ENCODE results near the gene IL18. TPM values are rescaled to one million over a fixed set of nuclear protein-coding genes. Genes with fewer than 3 reads are reported as not detected.
"Not testable (repeated sequence)": the region's sequence is repeated elsewhere in the genome, so short reads cannot be mapped to it uniquely, and the experiment has no call there.

The IL18 gene
- total RNA-seq, 2 experiments from 2014 or later, result 0.33 TPM; not detected in 1

GRCh38 chr11:112162200-112162599, 1.7 kb downstream of the IL18 start:
- H3K36me3 Mint-ChIP-seq; ATAC-seq; DNase-seq; CTCF ChIA-PET; H3K4me3 Mint-ChIP-seq; H3K4me1 Mint-ChIP-seq; H3K27ac Mint-ChIP-seq; H3K9me3 Mint-ChIP-seq (ENCODE audit: low read depth): not testable (repeated sequence)
- H3K27me3 Mint-ChIP-seq, result peaks cover 33% of the 10 kb centered on the region

GRCh38 chr11:112161012-112161411, 2.9 kb downstream of the IL18 start:
- ATAC-seq, result no peak
- no peaks in the 10 kb centered on the region for H3K9me3 Mint-ChIP-seq (ENCODE audit: low read depth)
- CTCF ChIA-PET, result no interaction called here
- peaks cover 2% of the 10 kb centered on the region for H3K4me1 Mint-ChIP-seq
- peaks cover 33% of the 10 kb centered on the region for H3K27me3 Mint-ChIP-seq
- no peak overlapping the region for H3K27ac Mint-ChIP-seq
- no peaks in the 10 kb centered on the region for H3K36me3 Mint-ChIP-seq
- DNase-seq, result no peak
- H3K4me3 Mint-ChIP-seq, result no peak overlapping the region

GRCh38 chr11:112160091-112160848, 3.6 kb downstream of the IL18 start:
- H3K4me1 Mint-ChIP-seq, result peaks cover 2% of the 10 kb centered on the region
- CTCF ChIA-PET, result no interaction called here
- ATAC-seq, result no peak

DNA sequence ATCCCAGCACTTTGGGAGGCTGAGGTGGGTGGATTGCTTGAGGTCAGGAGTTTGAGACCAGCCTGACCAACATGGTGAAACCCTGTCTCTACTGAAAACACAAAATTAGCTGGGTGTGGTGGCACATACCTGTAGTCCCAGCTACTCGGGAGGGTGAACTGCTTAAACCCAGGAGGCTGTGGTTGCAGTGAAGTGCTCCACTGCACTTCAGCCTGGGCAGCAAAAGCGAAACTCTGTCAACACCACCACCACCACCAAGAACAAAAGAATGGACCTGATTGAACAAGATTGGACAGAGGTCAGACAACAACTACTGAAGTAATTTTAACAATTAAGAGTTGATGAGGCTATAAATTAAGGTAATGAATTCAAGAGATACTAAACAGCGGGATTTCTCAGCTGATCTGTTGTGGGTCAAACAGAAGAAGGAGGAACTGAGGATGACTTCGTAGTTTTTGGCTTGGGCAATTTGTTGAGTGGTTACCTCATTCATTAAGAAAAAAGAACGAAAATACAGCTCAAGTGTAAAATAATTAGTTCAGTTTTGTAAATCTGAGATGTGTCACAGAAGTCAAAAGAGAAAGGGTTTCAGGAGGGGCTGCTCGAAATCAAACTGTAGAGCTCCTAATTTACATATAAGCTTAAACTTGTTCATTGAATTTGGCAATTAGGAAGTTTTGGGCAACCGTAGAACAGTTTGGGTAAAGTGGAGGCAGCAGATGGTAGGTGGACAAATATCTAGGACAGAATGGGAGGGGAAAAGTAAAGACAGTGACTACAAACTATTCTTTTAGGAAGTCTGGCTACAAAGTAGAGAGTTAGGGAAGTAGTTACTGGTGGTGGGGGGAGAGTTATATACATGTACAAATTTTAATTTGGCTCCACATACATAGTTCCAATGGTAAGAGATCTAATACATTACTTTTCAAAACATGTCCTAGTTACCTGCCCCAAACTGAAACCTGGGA, 4.5 kb downstream of the IL18 start:
- no peak for ATAC-seq
- H3K4me1 Mint-ChIP-seq, result peaks cover 2% of the 10 kb centered on the region
- H3K27ac Mint-ChIP-seq, result no peak overlapping the region
- no peaks in the 10 kb centered on the region for H3K36me3 Mint-ChIP-seq
- H3K4me3 Mint-ChIP-seq, result no peak overlapping the region
- H3K27me3 Mint-ChIP-seq, result peaks cover 28% of the 10 kb centered on the region
- CTCF ChIA-PET, result no interaction called here
- no peaks in the 10 kb centered on the region for H3K9me3 Mint-ChIP-seq (ENCODE audit: low read depth)
- no peak for DNase-seq

More at GRCh38 chr11:112160091-112160848, 3.6 kb downstream of the IL18 start:
- no peak overlapping the region for H3K4me3 Mint-ChIP-seq
- no peak for DNase-seq
- no peaks in the 10 kb centered on the region for H3K9me3 Mint-ChIP-seq (ENCODE audit: low read depth)
- H3K36me3 Mint-ChIP-seq, result no peaks in the 10 kb centered on the region
- H3K27me3 Mint-ChIP-seq, result peaks cover 32% of the 10 kb centered on the region
- H3K27ac Mint-ChIP-seq, result no peak overlapping the region

GRCh38 chr11:112156956-112157766, 6.7 kb downstream of the IL18 start:
- DNase-seq, result no peak
- Mint-ChIP-seq H3K36me3 (no peaks in the 10 kb centered on the region), H3K27ac (no peak overlapping the region), H3K4me3 (no peak overlapping the region), H3K4me1 (peaks cover 2% of the 10 kb centered on the region), H3K9me3 (ENCODE audit: low read depth) (no peaks in the 10 kb centered on the region), H3K27me3 (peaks cover 19% of the 10 kb centered on the region)
- no peak for ATAC-seq
- CTCF ChIA-PET, result interaction anchor here (1.2 kb wide), 1 partner anchor 37 kb away, joined by 3 read pairs; no protein-coding TSS in a partner anchor

- no peaks in the 10 kb centered on the region for H3K36me3 Mint-ChIP-seq
- ATAC-seq (no peak), DNase-seq (no peak)
- no peak overlapping the region for H3K27ac Mint-ChIP-seq
- peaks cover 16% of the 10 kb centered on the region for H3K27me3 Mint-ChIP-seq
- H3K9me3 Mint-ChIP-seq (ENCODE audit: low read depth), result no peaks in the 10 kb centered on the region
- H3K4me3 Mint-ChIP-seq, result no peak overlapping the region
- H3K4me1 Mint-ChIP-seq, result peaks cover 2% of the 10 kb centered on the region
- CTCF ChIA-PET, result interaction anchor here (1.2 kb wide), 1 partner anchor 36 kb away, joined by 3 read pairs; no protein-coding TSS in a partner anchor
These were observed 7.5 kb downstream of the IL18 start for GRCh38 chr11:112156153-112156955.

DNA sequence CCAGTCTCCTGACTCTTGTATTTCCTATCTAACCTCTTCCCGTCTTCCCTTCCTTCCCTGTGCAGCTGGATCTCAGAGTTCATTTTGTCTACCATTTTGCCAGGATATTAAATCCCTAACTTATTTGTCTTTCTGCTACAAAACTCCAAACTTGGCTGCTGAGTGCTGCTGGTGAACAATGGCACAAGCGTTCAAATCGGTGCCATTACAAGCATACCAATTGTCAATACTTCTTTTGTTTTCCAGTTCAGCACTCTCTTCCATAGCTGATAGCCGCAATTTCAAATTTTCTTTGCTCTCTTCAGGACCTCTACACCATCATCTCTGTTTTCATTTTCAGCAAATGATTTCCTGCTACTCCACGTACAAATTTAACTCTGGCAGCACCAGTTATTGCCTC, 13.4 kb downstream of the IL18 start:
- no peak overlapping the region for H3K4me3 Mint-ChIP-seq
- no peaks in the 10 kb centered on the region for H3K36me3 Mint-ChIP-seq
- no peaks in the 10 kb centered on the region for H3K9me3 Mint-ChIP-seq (ENCODE audit: low read depth)
- ATAC-seq, result no peak
- H3K4me1 Mint-ChIP-seq, result no peaks in the 10 kb centered on the region
- no peak for DNase-seq
- CTCF ChIA-PET, result no interaction called here
- peaks cover 8% of the 10 kb centered on the region for H3K27me3 Mint-ChIP-seq
- H3K27ac Mint-ChIP-seq, result no peak overlapping the region

- Mint-ChIP-seq H3K4me3 (no peak overlapping the region), H3K36me3 (peaks cover 2% of the 10 kb centered on the region), H3K9me3 (ENCODE audit: low read depth) (peaks cover 2% of the 10 kb centered on the region), H3K27ac (no peak overlapping the region), H3K4me1 (no peaks in the 10 kb centered on the region), H3K27me3 (no peaks in the 10 kb centered on the region)
- ATAC-seq (no peak), DNase-seq (no peak)
- CTCF ChIA-PET, result no interaction called here
These were observed 20.3 kb downstream of the IL18 start for GRCh38 chr11:112143597-112143996.

GRCh38 chr11:112134473-112134872, 29.4 kb downstream of the IL18 start:
- Mint-ChIP-seq H3K9me3 (ENCODE audit: low read depth) (no peaks in the 10 kb centered on the region), H3K36me3 (no peaks in the 10 kb centered on the region), H3K27me3 (no peaks in the 10 kb centered on the region), H3K4me3 (no peak overlapping the region), H3K4me1 (peaks cover 11% of the 10 kb centered on the region), H3K27ac (no peak overlapping the region)
- no peak for ATAC-seq
- DNase-seq, result no peak
- CTCF ChIA-PET, result no interaction called here

- Mint-ChIP-seq H3K4me3 (no peak overlapping the region), H3K27ac (no peak overlapping the region), H3K9me3 (ENCODE audit: low read depth) (no peaks in the 10 kb centered on the region), H3K36me3 (no peaks in the 10 kb centered on the region), H3K4me1 (peaks cover 11% of the 10 kb centered on the region), H3K27me3 (no peaks in the 10 kb centered on the region)
- CTCF ChIA-PET, result no interaction called here
- no peak for DNase-seq
- ATAC-seq, result no peak
These were observed 31.2 kb downstream of the IL18 start for GRCh38 chr11:112132737-112133136.

GRCh38 chr11:112129656-112130055, 34.2 kb downstream of the IL18 start:
- no peak for ATAC-seq
- H3K27ac Mint-ChIP-seq, result no peak overlapping the region
- no peak for DNase-seq
- H3K9me3 Mint-ChIP-seq (ENCODE audit: low read depth), result no peaks in the 10 kb centered on the region
- H3K36me3 Mint-ChIP-seq, result no peaks in the 10 kb centered on the region
- H3K4me1 Mint-ChIP-seq, result peaks cover 11% of the 10 kb centered on the region
- no peak overlapping the region for H3K4me3 Mint-ChIP-seq
- CTCF ChIA-PET, result interaction anchor here (0.7 to 2.6 kb wide), 3 partner anchors 13 to 18 kb away, joined by 3 to 7 read pairs (median 6); no protein-coding TSS in a partner anchor
- H3K27me3 Mint-ChIP-seq, result no peaks in the 10 kb centered on the region

DNA sequence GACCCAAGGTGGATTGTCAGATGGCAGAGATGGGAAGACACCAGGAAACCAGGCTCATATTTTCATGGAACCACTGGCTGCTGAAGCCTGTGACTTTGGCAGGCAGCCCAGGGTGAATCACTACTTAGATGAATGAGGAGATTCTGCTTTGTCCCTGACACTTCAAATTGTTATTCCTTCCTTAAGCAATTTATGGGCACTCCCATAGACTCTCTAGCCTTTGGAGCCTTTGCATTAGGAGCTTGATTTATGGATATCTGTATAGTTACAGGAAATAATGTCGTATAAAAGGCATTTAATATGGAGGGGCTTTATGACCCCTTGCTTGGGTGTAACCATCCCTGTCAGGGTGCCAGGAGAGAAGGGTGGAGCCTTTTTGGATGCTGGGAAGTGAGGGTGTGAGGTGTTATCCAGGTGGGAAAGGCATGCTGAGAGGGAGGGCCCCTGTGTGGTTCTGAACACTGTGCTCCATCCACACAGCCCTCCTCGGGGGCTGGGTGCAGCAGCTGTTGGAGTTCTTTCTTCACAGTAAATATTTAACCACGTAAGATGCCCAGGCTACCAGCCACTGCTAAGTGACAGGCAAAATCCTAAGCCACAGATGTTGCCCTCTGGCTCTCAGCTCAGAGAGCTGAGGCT, 35.3 kb downstream of the IL18 start:
- no peaks in the 10 kb centered on the region for H3K36me3 Mint-ChIP-seq
- no peaks in the 10 kb centered on the region for H3K9me3 Mint-ChIP-seq (ENCODE audit: low read depth)
- CTCF ChIA-PET, result no interaction called here
- H3K4me3 Mint-ChIP-seq, result no peak overlapping the region
- peaks cover 11% of the 10 kb centered on the region for H3K4me1 Mint-ChIP-seq
- no peaks in the 10 kb centered on the region for H3K27me3 Mint-ChIP-seq
- ATAC-seq, result no peak
- DNase-seq, result no peak
- no peak overlapping the region for H3K27ac Mint-ChIP-seq

Data from activated CD8-positive, alpha-beta memory T cell treated with anti-CD3 and anti-CD28 coated beads, Interleukin-2, amount 10 ng/mL, durations not matched to agents 7 days and 5 days (primary cell).